ENCODE measurements around the gene VPS35. TPM values are rescaled to one million over a fixed set of nuclear protein-coding genes. Genes with fewer than 3 reads are reported as not detected.

Gene VPS35
- 30.1 and 30.9 TPM in 2 replicates for total RNA-seq

GRCh38 chr16:46688654-46689364 is at the start of gene VPS35:
VPS35 (minus strand) TSS chr16:46689178; CDS start chr16:46689133, 45 bp downstream.

GRCh38 chr16:46689365-46690280 is 645 bp upstream of the VPS35 start, which contains the start of gene ORC6:
ORC6 (plus strand) TSS chr16:46689659; CDS start chr16:46689706, 47 bp downstream.

DNA sequence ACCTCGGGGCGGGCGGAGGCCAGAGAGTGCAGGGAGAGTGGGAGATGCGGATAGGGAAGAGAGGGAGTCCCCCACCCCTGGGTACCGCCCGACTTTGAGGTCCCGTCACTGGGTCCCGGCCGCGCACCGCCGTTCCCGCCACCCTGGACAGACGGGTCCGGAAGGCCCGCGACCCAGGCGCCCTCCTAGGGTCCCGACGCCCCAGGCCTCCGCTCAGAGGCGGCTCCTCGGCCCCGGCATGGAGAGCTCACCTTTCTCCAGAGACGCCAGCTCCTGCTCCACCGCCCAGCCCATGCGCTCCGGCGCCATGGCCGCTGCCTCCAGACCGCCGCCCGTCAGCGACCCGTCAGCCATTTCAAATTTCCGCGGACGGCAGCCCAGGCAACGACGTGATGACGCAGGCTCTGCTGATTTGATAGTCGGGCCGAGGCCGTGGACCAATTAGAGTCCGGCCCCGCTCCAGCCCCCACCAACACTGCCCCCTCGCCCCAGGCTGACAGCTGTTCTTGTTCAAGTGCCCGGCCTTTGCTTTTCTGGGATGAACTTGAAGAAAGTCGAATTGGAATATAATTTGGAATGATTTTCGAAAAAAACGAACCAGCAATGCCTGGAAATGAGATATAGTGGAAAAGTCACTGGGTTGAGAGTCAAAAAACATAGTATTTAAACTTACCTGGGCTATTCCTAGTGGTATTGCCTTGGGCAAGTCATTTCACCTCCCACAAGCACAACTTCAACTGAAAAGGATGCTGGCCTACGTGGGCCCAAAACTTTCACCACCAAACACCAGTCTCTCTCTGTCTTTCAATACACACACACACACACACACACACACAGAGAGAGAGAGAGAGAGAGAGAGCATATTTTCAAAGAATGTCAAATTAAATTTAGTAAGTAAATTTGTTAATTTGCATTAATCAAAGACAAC is 67.7 kb downstream of the VPS35 start, which contains the start of gene SHCBP1:
Gene SHCBP1 (minus strand): TSS at position 374 of the 928 bp plus-strand sequence. CDS start 20 bp downstream, at position 354.

Other genes starting within 250 kb of the VPS35 start
- gene SHCBP1, start 67.8 kb downstream of the VPS35 start, total RNA-seq, result 3.0 and 3.4 TPM in 2 replicates
- 0.87 and 2.6 TPM in 2 replicates for gene ORC6, start 481 bp upstream of the VPS35 start, total RNA-seq
- gene MYLK3, start 59.2 kb upstream of the VPS35 start, total RNA-seq, result not detected in 2 replicates
- 2.4 and 5.4 TPM in 2 replicates for gene C16orf87, start 142.0 kb upstream of the VPS35 start, total RNA-seq
- 12.5 and 17.2 TPM in 2 replicates for gene GPT2, start 195.2 kb upstream of the VPS35 start, total RNA-seq

Measured in cardiac ventricle fibroblast (primary cell).